Hepatocyte (in vitro differentiated cells): ENCODE measurements around the gene LOX. TPM values are rescaled to one million over a fixed set of nuclear protein-coding genes. Genes with fewer than 3 reads are reported as not detected.

Experiments
- DNase-seq: peaks from one replicate; pipeline ENCODE4 v3.0.0-alpha.2; 2016; ENCODE audit warnings: low spot score
- H2AFZ ChIP-seq: fragments of 200-600 bp; sonication (generic); 2 replicates; pipeline ENCODE4 v1.6.0; 2016; ENCODE audit warnings: antibody characterized with exemption, mild to moderate bottlenecking
- H3K27ac ChIP-seq: fragments of 200-600 bp; sonication (generic); 2 replicates; pipeline ENCODE4 v1.5.1; 2016; ENCODE audit warnings: mild to moderate bottlenecking
- H3K27me3 ChIP-seq: fragments of 200-600 bp; sonication (generic); 2 replicates; pipeline ENCODE4 v1.6.1; 2016
- H3K36me3 ChIP-seq: fragments of 200-600 bp; sonication (generic); replicated peaks from 2 replicates; pipeline ENCODE4 v1.5.1; 2016; ENCODE audit warnings: low read depth; ENCODE audit not compliant: insufficient read depth
- H3K4me1 ChIP-seq: fragments of 200-600 bp; sonication (generic); 2 replicates; pipeline ENCODE4 v1.5.1; 2016; ENCODE audit warnings: mild to moderate bottlenecking, moderate library complexity; ENCODE audit not compliant: insufficient read depth
- H3K4me2 ChIP-seq: fragments of 200-600 bp; sonication (generic); 2 replicates; pipeline ENCODE4 v1.6.0; 2016
- H3K4me3 ChIP-seq: fragments of 200-600 bp; sonication (generic); 2 replicates; pipeline ENCODE4 v1.5.1; 2016; ENCODE audit warnings: mild to moderate bottlenecking
- H3K79me2 ChIP-seq: fragments of 200-600 bp; sonication (generic); 2 replicates; pipeline ENCODE4 v1.6.0; 2017; ENCODE audit warnings: mild to moderate bottlenecking
- H3K9me2 ChIP-seq: fragments of 200-600 bp; sonication (generic); replicated peaks from 2 replicates; pipeline ENCODE4 v1.6.0; 2017; ENCODE audit warnings: mild to moderate bottlenecking; ENCODE audit not compliant: insufficient read depth
- H3K9me3 ChIP-seq: fragments of 200-600 bp; sonication (generic); 2 replicates; pipeline ENCODE4 v1.5.1; 2016; ENCODE audit warnings: low read depth, mild to moderate bottlenecking
- H4K20me1 ChIP-seq: fragments of 200-600 bp; sonication (generic); 2 replicates; pipeline ENCODE4 v1.6.0; 2016; ENCODE audit warnings: mild to moderate bottlenecking; ENCODE audit not compliant: insufficient read depth, poor library complexity, severe bottlenecking
- EZH2 ChIP-seq: fragments of 200-600 bp; sonication (generic); IDR thresholded peaks from 2 replicates; pipeline ENCODE4 v1.6.1; 2016; ENCODE audit warnings: antibody characterized with exemption, mild to moderate bottlenecking, borderline replicate concordance
- EZH2phosphoT487 ChIP-seq: fragments of 200-600 bp; sonication (generic); IDR thresholded peaks from one replicate; pipeline ENCODE4 v1.6.1; 2018; ENCODE audit warnings: antibody characterized with exemption, mild to moderate bottlenecking, low read depth, moderate library complexity; ENCODE audit not compliant: unreplicated experiment, severe bottlenecking
- WGBS: methylation state at CpG from one replicate; pipeline ENCODE4 v1.1.6; 2016; ENCODE audit warnings: low lambda C conversion rate; ENCODE audit errors: missing lambda C conversion rate; 5-methylcytosine and 5-hydroxymethylcytosine counted together
- polyA plus RNA-seq: library from polyadenylated mRNA; unstranded; fragments of >200 nt; fragmentation: Nextera tagmentation; extraction: Ambion mirVana; gene quantifications from 2 replicates; pipeline ENCODE4 v1.2.1, GENCODE V29; 2016
- total RNA-seq: library from RNA; depleted of rRNA; stranded (reverse); fragments of >200 nt; gene quantifications from 2 replicates; pipeline ENCODE4 v1.2.3, GENCODE V29; 2014
- TF ChIP-seq, protein P1 (sequence below): fragments of 200-600 bp; sonication (generic); IDR thresholded peaks from 2 replicates; pipeline ENCODE4 v1.5.1; 2016; ENCODE audit warnings: antibody characterized with exemption, mild to moderate bottlenecking; ENCODE audit not compliant: poor library complexity

Gene LOX
- total and polyA plus RNA-seq, 2 experiments from 2014 or later: 120 to 216 TPM

DNA sequence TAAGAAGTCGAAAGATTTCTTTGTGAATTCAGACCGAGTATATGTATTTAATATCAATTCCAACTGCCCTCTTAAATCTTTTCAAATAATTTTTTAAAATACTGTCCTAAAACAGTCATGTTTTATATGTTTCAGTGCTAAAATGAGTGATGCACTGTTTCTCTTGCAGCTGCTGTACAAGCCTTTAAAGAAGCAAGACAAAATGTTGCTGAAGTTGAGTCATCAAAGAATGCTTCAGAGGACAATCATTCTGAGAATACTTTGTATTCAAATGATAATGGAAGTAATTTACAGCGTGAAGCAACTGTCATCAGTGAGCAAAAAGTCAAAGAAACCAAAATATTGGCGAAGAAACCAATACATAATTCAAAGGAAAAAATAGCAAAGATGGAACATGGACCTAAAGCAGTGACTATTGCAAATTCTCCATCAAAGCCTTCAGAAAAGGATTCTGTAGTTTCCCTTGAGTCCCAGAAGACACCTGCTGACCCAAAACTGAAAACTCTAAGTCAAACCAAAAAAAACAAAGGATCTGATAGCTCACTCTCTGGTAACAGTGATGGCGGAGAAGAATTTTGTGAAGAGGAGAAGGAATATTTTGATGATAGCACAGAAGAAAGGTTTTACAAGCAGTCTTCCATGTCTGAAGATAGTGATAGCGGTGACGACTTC, 58.0 kb downstream of the LOX start:
- DNase-seq: no peak
- Histone ChIP-seq H3K79me2 (no peaks in the 10 kb centered on the region), H3K4me2 (no peak overlapping the region), H3K9me3 (no peaks in the 10 kb centered on the region), H3K27ac (no peak overlapping the region), H3K27me3 (no peaks in the 10 kb centered on the region), H4K20me1 (no peaks in the 10 kb centered on the region), H3K4me1 (no peaks in the 10 kb centered on the region), H3K4me3 (no peak overlapping the region), H2AFZ (no peak overlapping the region), H3K36me3 (no peaks in the 10 kb centered on the region), H3K9me2 (no peaks in the 10 kb centered on the region)
- TF ChIP-seq, protein P1, sequence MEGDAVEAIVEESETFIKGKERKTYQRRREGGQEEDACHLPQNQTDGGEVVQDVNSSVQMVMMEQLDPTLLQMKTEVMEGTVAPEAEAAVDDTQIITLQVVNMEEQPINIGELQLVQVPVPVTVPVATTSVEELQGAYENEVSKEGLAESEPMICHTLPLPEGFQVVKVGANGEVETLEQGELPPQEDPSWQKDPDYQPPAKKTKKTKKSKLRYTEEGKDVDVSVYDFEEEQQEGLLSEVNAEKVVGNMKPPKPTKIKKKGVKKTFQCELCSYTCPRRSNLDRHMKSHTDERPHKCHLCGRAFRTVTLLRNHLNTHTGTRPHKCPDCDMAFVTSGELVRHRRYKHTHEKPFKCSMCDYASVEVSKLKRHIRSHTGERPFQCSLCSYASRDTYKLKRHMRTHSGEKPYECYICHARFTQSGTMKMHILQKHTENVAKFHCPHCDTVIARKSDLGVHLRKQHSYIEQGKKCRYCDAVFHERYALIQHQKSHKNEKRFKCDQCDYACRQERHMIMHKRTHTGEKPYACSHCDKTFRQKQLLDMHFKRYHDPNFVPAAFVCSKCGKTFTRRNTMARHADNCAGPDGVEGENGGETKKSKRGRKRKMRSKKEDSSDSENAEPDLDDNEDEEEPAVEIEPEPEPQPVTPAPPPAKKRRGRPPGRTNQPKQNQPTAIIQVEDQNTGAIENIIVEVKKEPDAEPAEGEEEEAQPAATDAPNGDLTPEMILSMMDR: no peak
- TF ChIP-seq EZH2phosphoT487 (no peak), EZH2 (no peak)
- WGBS: 93% methylated on average over 7 of the region's 7 CpGs

DNA sequence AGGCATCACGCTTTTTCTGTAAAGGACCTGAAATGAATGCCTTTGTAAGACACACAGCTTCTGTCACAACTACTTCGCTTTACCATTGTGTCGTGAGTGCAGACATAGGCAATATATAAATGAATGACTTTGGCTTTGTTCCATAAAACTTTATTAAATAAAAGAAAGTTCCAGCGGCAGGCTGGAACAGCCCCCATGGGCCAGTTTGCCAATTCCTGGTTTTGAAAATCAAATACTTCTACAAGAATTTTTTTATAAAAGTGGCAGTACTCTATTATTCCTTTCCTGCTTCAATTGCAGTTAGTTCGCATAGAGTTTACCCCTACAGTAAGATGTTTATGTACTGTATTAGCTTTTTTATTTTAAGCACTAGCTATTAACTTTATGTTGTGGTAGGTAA, 62.6 kb downstream of the LOX start:
- 86% methylated on average over 5 of the region's 5 CpGs for WGBS
- no peak overlapping the region for H2AFZ ChIP-seq
- no peak for TF ChIP-seq EZH2
- no peak for TF ChIP-seq EZH2phosphoT487
- H3K27ac ChIP-seq: no peak overlapping the region
- no peaks in the 10 kb centered on the region for H4K20me1 ChIP-seq
- no peak overlapping the region for H3K4me3 ChIP-seq
- H3K9me2 ChIP-seq: no peaks in the 10 kb centered on the region
- H3K9me3 ChIP-seq: no peaks in the 10 kb centered on the region
- no peaks in the 10 kb centered on the region for H3K79me2 ChIP-seq
- no peak for DNase-seq
- no peaks in the 10 kb centered on the region for H3K27me3 ChIP-seq
- H3K36me3 ChIP-seq: no peaks in the 10 kb centered on the region
- no peak overlapping the region for H3K4me2 ChIP-seq
- no peaks in the 10 kb centered on the region for H3K4me1 ChIP-seq

DNA sequence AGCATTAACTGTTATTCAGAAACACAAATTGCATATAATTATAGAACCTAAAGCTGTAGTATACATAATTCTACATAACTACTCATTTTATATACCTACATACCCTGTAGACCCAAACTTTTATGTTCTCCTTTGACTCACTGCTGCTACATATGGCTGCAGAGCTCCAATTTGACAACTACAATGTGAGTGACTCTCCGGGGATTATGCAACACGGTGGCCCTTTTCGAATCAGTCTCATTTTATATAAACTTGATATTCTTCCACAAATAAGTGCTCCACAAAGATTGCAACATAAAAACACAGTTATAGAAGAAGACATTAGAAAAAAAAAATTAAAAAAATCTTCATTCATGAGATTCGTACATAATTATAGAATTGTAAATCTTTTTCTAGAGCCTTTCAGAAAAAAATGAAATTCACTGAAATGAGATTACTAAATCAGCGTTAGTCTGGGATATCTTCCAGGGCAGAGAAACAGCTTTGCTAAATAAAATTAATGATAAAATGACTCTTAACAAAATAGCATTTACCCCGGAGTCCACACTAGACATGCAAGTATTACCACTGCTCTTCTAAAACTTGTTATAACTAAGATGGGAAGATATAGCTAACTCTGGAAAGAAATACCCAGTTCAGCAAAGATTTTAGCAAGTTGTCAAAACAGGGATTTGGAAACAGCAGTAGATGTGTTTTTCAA, 63.7 kb downstream of the LOX start:
- Histone ChIP-seq H3K9me3 (no peaks in the 10 kb centered on the region), H3K79me2 (no peaks in the 10 kb centered on the region), H4K20me1 (no peaks in the 10 kb centered on the region), H3K27ac (no peak overlapping the region), H3K4me2 (no peak overlapping the region), H3K9me2 (no peaks in the 10 kb centered on the region), H3K4me3 (no peak overlapping the region), H3K27me3 (no peaks in the 10 kb centered on the region), H3K4me1 (no peaks in the 10 kb centered on the region), H2AFZ (no peak overlapping the region), H3K36me3 (no peaks in the 10 kb centered on the region)
- 94% methylated on average over 6 of the region's 6 CpGs for WGBS
- DNase-seq: no peak
- no peak for TF ChIP-seq EZH2phosphoT487
- TF ChIP-seq, protein P1: no peak
- TF ChIP-seq EZH2: no peak

Other genes with a start within 250 kb of the LOX start
- not detected in 2 replicates for gene FTMT, start 226.4 kb downstream of the LOX start, total RNA-seq
- not detected in 2 replicates for gene FTMT, start 226.4 kb downstream of the LOX start, polyA plus RNA-seq
- gene SRFBP1, start 116.3 kb downstream of the LOX start, total RNA-seq: 17.7 and 21.3 TPM in 2 replicates
- 5.2 and 6.7 TPM in 2 replicates for gene SRFBP1, start 116.3 kb downstream of the LOX start, polyA plus RNA-seq
- gene ZNF474, start 51.3 kb upstream of the LOX start, total RNA-seq: 0.43 and 1.9 TPM in 2 replicates
- gene ZNF474, start 51.3 kb upstream of the LOX start, polyA plus RNA-seq: 1.7 and 2.8 TPM in 2 replicates
- 19.0 and 19.1 TPM in 2 replicates for gene SNCAIP, start 234.0 kb upstream of the LOX start, total RNA-seq
- gene SNCAIP, start 234.0 kb upstream of the LOX start, polyA plus RNA-seq: 7.1 and 11.4 TPM in 2 replicates